ENCODE results near the gene SMIM9. TPM values are rescaled to one million over a fixed set of nuclear protein-coding genes. Genes with fewer than 3 reads are reported as not detected.

The SMIM9 gene
- total and polyA plus RNA-seq, 9 of the 15 experiments (the other 6 are each of a cell fraction or from before 2014, with no cell fraction given) = 0.08 TPM; not detected in 8

- no peak for TF ChIP-seq ZBTB40 (IDR thresholded peaks at IDR 0.05)
- no peak for TF ChIP-seq ZBTB40 (CRISPR knock-in tag; IDR thresholded peaks at IDR 0.05)
- TF ChIP-seq ZNF655 (CRISPR knock-in tag; IDR thresholded peaks at IDR 0.05) = no peak
- no peak for TF ChIP-seq ZSCAN32 (CRISPR knock-in tag; IDR thresholded peaks at IDR 0.05)
- no peak for TF ChIP-seq DACH1 (IDR thresholded peaks at IDR 0.05; ENCODE audit: partially characterized antibody)
- no peak for TF ChIP-seq FOXM1 (IDR thresholded peaks at IDR 0.05; ENCODE audit: low read depth)
- no peak for TF ChIP-seq FOXM1 (CRISPR knock-in tag; IDR thresholded peaks at IDR 0.05; ENCODE audit: low read depth)
- TF ChIP-seq E2F5 (CRISPR knock-in tag; IDR thresholded peaks at IDR 0.05) = no peak
- no peak for TF ChIP-seq SAFB (IDR thresholded peaks at IDR 0.05; ENCODE audit: borderline replicate concordance, low read depth, low read length)
- TF ChIP-seq KLF6 (CRISPR knock-in tag; IDR thresholded peaks at IDR 0.05; ENCODE audit: borderline replicate concordance) = no peak
- TF ChIP-seq ZNF766 (CRISPR knock-in tag; conservative IDR thresholded peaks at IDR 0.05) = peak; percentile 57; the same call in 1 of the 2 replicates
- TF ChIP-seq ZHX1 (conservative IDR thresholded peaks at IDR 0.05; ENCODE audit: low read length) = no peak
These were observed 50.1 kb downstream of the SMIM9 start (continued) for GRCh38 chrX:154784149-154784995.

All from K562 (cell line).